GM18507 (cell line): ENCODE data around the gene CCSER2.
"Not testable (repeated sequence)": the region's sequence is repeated elsewhere in the genome, so short reads cannot be mapped to it uniquely, and the experiment has no call there.

Source experiments
- DNase-seq: peaks from one replicate; pipeline ENCODE4 v3.0.0; 2011; ENCODE audit warnings: low read depth; ENCODE audit not compliant: insufficient read length; ENCODE audit errors: extremely low spot score
- FAIRE-seq: peaks from 2 replicates; lab custom pipeline; 2011; peaks lifted over from hg19 to GRCh38; lab: Jason Lieb, UNC

CCSER2 gene

DNA sequence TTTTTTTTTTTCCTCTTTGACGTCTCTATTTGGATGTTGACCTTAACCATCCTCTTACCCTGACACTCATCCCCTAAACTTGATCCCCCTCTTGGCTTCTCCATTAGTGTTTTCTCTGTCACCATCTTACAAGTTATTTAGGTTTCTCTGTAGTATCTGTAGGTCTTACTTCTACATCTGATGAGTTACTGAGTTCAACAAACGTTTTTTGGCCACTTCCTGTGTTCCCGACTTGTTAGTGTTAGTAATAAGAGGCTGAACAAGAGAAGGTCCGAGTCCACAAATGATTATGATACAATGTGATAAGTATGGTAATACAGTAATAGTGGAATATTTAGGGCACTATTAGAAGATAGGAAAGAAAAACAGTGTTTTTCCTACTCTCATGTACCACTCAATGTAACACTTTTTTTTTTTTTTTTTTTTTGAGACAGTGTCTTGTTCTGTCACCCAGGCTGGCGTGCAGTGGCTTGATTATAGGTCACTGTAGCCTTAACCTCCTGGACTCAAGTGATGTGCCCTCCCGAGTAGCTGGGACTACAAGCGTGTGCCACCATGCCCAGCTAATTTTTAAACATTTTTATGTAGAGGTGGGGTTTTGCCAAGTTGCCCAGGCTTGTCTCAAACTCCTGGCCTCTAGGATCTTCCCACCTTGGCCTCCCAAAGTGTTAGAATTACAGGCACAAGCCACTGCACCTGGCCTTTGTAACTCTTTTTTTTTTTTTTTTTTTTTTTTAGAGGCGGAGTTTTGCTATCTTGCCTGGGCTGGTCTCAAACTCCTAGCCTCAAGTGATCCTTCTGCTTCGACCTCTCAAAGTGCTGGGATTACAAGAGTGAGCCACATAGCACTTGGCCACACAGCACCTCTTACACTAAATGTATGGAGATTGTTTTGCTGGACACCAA lies 12.5 kb downstream of the CCSER2 start:
- no peak for FAIRE-seq
- no peak for DNase-seq

DNA sequence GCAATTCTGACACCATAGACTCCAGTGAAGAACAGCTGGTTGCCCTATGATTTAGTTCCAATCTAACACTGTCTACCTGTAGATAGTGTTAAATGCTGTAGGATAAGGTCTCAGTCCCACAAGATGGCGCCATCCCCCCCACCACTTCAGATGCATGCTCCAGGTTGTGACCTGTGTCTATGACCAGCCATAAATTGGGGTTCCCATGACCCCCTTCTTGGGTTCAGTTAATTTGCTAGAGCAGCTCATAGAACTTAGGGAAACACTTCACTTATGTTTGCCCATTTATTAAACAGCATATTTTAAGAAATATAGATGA lies 13.1 kb downstream of the CCSER2 start:
- DNase-seq: no peak
- no peak for FAIRE-seq

DNA sequence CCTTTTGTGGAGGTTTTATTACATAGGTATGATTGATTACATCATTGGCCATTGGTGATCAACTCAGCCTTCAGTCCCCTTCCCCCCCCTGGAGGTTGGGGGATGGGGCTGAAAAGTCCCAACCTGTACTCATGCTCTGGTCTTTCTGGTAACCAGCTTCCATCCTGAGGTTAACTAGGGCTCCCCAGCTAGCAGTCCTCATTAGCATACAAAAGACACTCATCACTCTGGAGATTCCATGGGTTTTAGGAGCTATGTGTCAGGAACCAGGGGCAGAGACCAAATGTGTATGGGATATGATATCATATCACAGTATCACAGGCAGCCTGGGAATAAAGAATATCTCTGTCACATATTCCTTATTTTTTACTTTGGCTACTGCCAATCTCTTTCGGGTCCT lies 13.6 kb downstream of the CCSER2 start:
- no peak for DNase-seq
- no peak for FAIRE-seq

DNA sequence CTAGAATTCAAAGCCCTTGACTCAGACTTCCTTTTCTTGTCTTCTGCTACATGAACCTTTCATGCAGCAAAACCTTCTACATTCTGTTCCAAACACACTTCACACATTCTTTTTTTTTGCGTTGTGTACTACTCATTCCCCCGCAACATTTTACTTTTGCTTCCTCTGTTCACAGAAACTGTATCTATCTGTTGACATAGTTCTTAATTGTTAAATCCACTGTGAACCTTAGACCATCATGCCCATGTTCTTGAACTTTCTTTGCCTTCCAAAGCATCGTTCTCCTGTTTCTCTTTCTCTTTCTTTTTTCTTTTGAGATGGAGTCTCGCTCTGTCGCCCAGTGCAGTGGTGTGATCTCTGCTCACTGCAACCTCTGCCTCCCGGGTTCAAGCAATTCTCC lies 14.2 kb downstream of the CCSER2 start:
- no peak for FAIRE-seq
- DNase-seq: no peak

DNA sequence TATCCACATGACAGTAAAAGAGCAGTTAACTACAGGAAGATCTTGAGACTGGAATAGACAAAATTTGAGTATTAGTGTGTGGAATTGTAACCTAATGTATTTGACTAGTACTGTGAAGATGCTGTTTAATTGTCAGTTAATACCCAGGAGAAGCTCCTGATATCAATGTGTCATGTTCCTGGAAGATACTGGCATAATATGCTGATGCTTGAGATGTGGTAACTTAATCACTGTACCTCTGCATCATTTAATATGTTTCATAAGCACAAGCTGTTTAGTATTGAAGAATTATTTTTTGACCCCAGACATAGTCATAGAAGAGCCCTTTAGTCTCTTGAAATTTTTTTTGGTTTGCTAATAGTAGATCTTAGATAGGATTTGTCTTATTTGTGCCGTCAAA lies 15.4 kb downstream of the CCSER2 start:
- FAIRE-seq (no peak), DNase-seq (no peak)

DNA sequence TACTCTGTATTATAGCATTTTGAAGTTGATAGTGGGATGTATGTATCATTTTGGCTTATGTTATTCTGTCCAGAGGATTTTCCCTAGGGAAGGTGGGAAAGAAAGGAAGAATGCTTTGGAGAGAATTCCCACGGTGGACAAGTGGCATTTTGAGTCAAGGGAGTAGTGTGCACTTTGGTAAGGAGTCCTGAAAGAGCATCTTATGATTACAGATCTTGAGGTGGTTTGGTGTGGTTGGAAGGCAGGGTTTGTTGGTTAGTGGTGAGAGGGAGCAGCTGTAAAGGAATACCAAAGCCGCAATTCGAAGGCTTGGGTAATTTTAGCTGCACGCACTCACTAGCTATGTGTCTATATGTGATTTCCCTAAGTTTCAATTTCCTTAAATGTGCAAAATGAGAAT lies 16.1 kb downstream of the CCSER2 start:
- no peak for DNase-seq
- no peak for FAIRE-seq

DNA sequence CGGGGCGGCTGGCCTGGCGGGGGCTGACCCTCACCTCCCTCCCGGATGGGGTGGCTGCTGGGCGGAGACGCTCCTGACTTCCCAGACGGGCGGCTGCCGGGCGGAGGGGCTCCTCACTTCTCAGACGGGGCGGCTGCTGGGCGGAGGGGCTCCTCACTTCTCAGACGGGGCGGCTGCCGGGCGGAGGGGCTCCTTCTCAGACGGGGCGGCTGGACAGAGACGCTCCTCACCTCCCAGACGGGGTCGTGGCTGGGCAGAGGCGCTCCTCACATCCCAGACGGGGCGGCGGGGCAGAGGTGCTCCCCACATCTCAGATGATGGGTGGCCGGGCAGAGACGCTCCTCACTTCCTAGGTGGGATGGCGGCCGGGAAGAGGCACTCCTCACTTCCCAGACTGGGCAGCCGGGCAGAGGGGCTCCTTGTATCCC lies 19.2 kb downstream of the CCSER2 start:
- DNase-seq, FAIRE-seq: not testable (repeated sequence)

DNA sequence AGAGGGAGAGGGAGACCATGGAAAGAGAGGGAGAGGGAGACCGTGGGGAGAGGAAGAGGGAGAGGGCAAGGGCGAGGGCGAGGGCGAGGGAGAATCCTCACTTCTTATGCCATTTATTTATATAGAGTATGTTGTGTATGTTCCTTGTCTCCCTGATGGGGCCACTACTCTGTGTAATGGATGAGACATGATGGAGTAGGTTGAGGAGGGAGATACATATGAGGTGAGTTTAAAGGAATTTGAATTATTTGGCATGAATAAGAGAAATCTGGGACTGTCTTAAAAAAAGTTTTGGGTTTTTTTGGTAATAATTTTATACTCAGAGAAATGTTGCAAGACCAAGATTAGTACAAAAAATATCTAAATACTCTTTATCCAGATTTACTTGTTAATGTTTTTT lies 20.1 kb downstream of the CCSER2 start:
- no peak for FAIRE-seq
- DNase-seq: no peak

DNA sequence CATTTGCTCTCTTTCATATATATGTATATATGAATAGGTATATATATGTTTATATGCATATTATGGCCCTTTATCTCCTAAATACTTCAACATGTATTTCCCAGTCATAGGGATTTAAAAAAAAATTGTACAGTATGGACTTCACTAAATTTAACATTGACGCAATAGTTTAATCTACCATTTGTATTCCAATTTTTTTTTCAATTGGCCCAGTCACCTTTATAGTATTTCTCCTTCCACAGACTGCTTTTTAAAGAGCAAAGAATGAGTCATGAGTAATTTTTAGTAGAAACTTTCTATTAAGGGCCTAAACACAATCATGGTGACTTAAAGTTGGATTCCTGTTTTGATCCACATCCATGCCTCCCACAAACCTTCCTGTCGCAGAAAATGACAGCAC lies 20.5 kb downstream of the CCSER2 start:
- no peak for FAIRE-seq

DNA sequence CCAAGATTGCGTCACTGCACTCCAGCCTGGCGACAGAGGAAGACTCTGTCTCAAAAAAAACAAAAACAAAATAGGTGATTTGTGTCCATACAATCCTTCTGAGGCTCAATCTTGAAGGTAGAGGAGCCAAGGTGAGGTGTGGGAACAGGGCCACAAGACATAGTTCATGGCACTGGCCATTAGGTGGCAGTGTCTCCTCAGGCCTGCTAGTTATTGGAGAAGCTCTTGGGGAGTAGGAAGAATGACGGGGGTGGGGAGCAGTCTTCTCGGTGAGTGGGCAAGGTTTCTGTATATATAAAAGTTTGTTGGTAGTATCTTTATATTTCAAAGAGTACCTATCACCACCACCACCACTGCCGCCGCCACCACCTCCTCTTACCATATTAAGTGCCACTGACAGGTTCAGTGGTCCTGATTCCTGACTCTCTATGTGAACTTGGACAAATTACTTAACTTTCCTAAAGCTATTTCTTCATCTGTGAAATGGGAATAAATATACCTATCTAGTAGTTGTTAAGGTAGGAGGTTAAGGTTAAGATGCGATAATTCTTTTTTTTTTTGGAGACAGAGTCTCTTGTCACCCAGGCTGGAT lies 24.0 kb downstream of the CCSER2 start:
- DNase-seq: no peak
- peak; percentile 86 for FAIRE-seq

More for the DNA sequence above, 20.5 kb downstream of the CCSER2 start:
- DNase-seq: no peak

DNA sequence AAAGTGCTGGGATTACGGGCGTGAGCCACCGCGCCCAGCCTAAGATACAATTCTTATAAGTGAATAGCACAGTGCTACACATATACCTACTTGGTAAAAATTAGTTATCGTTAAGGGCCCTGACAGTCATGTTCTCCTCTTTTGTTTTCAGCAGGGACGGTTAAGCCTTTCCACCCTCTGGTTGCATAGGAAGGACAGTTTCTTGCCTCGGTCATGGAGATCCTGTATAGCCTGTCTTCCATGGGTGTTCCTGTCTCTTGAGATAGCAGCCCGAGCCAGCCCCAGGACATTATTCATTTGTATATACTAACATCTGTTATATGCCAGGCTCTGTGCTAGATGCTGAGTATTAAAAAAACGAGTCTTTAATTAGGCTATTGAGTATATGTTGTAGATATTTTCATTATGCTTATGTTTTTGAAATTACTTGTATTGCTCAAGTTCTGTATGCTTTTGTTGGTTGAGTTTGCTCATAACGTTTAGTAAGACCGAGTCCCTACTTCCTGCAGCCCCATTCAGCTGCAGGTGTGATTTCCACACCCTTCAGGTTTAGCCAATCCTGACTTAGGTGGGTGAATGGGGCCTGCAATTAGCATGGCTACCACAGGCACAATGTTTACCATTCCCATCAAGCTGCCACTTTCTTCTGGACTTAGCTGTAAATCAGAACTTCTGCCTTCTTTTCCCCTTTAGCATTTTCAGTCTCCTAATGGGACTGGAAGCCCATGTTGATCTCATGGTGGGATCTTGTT lies 24.8 kb downstream of the CCSER2 start:
- FAIRE-seq (no peak), DNase-seq (no peak)

DNA sequence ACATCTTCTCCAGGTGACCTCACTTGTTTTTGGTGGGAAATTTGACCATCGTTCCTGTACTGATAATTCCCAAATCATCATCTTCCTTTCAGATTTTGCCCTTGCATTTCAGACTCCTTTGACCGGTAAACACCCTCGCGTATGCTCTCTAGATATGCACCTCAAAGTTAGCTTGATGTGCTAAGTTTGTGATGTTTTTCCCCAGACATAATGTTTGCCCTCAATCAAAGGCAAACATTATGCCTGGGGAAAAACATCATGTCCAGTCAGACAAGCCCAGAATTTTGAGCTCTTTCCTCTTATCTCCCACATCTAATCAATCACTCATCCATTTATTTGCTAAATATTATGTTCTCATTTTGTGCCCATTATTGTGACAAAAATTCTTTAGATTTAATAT lies 26.2 kb downstream of the CCSER2 start:
- DNase-seq (no peak), FAIRE-seq (no peak)

DNA sequence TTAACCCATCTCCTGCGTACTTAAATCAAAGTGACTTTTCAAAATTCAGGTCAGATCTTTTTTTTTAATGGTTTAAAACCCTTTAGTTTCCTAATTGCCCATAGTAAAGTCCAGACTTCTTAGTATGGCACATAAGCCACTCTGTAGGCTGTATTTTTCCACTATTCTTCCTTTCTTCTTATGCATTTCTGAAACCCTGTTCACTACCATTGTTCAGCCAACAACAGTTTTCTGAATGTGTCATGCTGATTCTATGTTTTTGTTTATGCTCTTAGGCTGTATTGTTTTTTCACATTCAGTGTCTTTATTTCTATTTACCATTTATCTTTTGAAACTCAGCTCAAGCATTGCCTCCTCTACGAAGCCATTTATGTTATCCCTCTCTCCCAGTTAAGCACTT lies 26.7 kb downstream of the CCSER2 start:
- DNase-seq (no peak), FAIRE-seq (no peak)

DNA sequence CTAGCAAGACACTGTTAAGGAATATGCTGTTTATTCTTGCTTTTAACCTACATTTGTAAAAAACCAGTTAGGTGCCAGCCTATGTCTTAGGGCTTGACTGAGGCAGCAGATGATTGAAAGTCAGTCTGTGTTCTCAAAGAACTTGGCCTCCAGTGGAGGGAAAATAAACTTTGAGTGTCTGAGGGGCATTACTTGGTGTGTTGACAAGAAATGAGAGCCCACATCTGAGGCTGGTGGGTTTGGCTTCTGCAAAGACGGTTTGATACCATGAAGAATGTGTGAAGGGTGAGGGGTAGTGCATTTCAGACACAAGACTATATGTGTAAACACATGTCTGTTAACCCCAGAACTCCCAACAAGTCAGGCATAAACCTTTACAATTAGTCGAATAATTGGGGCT lies 28.5 kb downstream of the CCSER2 start:
- no peak for DNase-seq
- FAIRE-seq: no peak

DNA sequence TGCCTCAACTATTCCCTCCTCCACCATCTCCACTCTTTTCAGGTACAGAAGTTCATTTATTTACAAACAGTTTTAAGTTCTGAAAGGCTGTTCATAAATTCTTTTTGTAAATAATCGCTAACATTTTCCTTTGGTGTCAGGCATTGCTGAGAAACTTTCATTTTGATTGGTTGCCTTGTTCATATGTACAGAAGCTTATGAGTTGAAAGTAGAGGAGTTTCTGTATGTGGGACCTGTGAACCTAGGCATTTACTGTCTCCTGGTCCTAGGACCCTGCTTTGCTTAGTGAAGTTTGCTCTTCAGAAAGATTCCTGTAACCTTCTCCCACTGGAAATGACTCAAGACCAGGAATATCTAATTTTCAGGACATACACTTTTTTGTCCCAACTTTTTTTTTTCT lies 30.4 kb downstream of the CCSER2 start:
- no peak for FAIRE-seq

DNA sequence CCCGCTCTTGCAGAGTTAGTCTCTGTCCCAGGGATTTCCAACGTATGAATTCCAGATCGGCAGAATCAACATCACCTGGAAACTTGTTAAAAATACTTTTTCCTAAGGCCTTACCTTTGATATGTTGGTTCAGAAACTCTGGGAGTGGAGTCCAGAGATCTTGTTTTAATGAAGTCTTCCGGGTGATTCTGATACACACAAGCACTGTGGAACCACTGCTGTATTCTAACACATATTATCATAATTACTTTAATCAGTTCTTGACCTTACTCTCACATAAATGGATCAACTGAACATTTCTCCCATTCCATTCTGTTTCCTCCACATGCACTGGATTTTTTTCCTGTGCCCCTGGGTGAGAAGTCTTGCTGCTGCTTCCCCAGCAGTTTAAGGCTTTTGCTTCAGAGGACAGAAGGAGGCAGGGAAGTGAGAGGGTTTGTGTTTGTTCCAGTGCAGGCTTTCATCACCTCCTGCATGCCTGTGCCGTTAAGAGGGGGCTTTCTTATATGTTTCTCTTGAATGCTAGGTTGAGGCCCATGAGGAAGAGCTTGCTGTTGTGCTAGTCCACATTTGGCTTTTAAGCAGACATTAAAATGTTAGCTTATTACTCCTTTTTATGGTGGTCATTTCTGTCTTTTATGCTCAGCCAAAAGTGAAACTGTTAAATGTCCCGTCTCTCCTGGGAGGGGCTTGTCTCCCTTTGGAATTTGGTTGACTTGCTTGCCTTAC lies 32.4 kb downstream of the CCSER2 start:
- DNase-seq (no peak), FAIRE-seq (no peak)

More for the DNA sequence above, 30.4 kb downstream of the CCSER2 start:
- DNase-seq: no peak

DNA sequence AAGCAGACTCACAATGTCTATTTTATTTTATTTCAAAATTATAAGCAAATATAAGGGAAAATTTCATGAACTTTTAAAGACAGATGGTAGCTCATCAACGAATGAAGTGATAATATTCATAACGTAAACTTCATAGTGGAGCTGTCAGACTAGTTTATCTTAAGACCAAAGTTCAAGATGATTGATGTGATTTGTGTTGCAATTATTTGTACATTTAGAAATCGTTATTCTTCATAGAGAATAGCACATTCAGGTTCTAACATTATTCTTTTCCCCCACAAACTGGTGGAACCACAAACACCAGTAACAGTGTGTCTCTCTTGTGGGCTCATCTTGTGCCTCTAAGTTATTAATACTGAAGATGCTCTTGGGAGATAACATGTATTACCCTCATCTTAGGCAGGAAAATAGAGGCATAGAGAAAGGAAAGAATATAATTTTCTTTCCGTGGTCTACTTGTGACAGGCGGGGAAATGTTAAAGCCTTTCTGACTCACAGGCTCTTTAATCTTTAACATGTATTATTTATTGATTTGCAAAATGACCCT lies 37.0 kb downstream of the CCSER2 start:
- DNase-seq (no peak), FAIRE-seq (no peak)

DNA sequence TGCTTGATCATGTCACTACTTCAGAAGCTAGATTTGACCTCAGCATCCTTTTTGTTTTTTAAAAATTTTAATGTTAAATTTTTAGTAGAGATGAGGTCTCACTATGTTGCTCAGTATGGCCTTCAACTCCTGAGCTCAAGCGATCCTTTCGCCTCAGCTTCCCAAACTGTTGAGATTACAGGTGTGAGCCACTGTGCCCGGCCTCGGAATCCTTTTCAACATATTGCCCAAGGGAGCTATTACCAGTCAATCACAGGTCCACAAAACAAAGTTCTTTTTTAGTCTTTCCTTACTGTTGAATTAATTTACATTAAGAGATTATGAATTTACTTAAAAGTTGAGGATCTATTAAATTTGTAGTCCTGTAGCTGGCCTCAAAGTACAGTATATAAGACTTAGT lies 37.7 kb downstream of the CCSER2 start:
- FAIRE-seq: no peak

DNA sequence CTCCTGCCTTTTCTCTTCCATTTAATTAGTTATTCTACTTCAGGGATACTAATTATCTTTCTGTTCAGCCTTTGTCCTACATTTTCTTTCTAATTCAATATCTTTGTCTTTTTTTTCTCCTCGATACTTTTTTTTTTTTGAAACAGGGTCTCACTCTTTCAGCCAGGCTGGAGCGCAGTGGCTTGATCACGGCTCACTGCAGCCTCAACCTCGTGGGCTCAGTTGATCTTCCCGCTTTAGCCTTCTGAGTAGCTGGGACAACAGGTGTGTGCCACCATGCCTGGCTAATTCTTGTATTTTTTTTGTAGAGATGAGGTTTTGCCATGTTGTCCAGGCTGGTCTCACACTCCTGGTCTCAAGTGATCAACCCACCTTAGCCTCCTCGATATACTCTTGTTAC lies 38.9 kb downstream of the CCSER2 start:
- DNase-seq (no peak), FAIRE-seq (no peak)

More for the DNA sequence above, 37.7 kb downstream of the CCSER2 start:
- no peak for DNase-seq

DNA sequence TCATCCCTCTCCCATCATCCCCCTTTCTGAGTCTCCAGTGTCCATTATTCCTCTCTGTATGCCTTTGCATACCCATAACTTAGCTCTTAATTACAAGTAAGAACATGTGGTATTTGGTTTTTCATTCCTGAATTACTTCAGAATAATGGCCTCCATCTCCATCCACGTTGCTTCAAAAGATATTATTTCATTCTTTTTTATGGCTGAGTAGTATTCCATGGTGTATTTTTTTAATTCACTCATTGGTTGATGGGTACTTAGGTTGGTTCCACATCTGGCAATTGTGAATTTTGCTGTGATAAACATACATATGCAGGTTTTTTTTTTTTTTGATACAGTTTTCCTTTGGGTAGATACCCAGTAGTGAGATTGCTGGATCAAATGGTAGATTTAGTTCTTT lies 40.4 kb downstream of the CCSER2 start:
- FAIRE-seq (no peak), DNase-seq (no peak)
